Caco-2 (cell line): ENCODE results near the gene CD320. TPM values are rescaled to one million over a fixed set of nuclear protein-coding genes. Genes with fewer than 3 reads are reported as not detected.
A peak's percentile ranks its signal among the peaks of the same experiment; 100 is the strongest.
"Not testable (repeated sequence)": the region's sequence is repeated elsewhere in the genome, so short reads cannot be mapped to it uniquely, and the experiment has no call there.

Experiments used
- BruUV-seq: library from RNA; stranded (reverse); fragments of 400-500 nt; replicated peaks from 2 replicates; lab custom pipeline; 2021; lab: Mats Ljungman, UMichigan
- CTCF ChIA-PET: fragments of 300-600 bp; sonication (Branson Sonifier 250); formaldehyde crosslinking; loops from one replicate; lab custom pipeline; 2022; ENCODE audit warnings: antibody characterized with exemption; lab: Charles Lee
- POLR2A ChIA-PET: fragments of 300-600 bp; sonication (Branson Sonifier 250); formaldehyde crosslinking; loops from one replicate; lab custom pipeline; 2022; ENCODE audit warnings: antibody characterized with exemption; lab: Charles Lee
- DNase-seq, 2 experiments: peaks; one replicate each; pipeline versions ENCODE4 v3.0.0 to v3.0.0-alpha.2; 2020 to 2022
- H3K27me3 ChIP-seq: replicated peaks from 2 replicates; pipeline ENCODE4 v1.6.0; 2011; ENCODE audit warnings: low read length; ENCODE audit not compliant: control insufficient read depth, insufficient read depth
- H3K36me3 ChIP-seq: 2 replicates; pipeline ENCODE4 v1.5.1; 2011; ENCODE audit warnings: low read length; ENCODE audit not compliant: control insufficient read depth, insufficient read depth
- H3K4me1 ChIP-seq: fragments of 250-450 bp; sonication (Bioruptor Pico); 2 replicates; pipeline ENCODE4 v1.5.1; 2020; ENCODE audit warnings: mild to moderate bottlenecking
- H3K4me3 ChIP-seq: 2 replicates; pipeline ENCODE4 v1.5.1; 2011; ENCODE audit warnings: low read depth, mild to moderate bottlenecking, control low read depth, low read length
- H3K9me3 ChIP-seq: fragments of 250-450 bp; sonication (Bioruptor Pico); 2 replicates; pipeline ENCODE4 v1.5.1; 2020; ENCODE audit warnings: mild to moderate bottlenecking, moderate library complexity
- H3K27ac Mint-ChIP-seq: one replicate; pipeline ENCODE4 v1.8.0; 2022; ENCODE audit warnings: mixed read lengths; ENCODE audit not compliant: unreplicated experiment
- H3K27me3 Mint-ChIP-seq: one replicate; pipeline ENCODE4 v1.8.0; 2022; ENCODE audit warnings: mixed read lengths; ENCODE audit not compliant: insufficient read depth, unreplicated experiment
- H3K36me3 Mint-ChIP-seq: one replicate; pipeline ENCODE4 v1.8.0; 2022; ENCODE audit warnings: mild to moderate bottlenecking, mixed read lengths; ENCODE audit not compliant: insufficient read depth, unreplicated experiment
- H3K4me1 Mint-ChIP-seq: one replicate; pipeline ENCODE4 v1.8.0; 2022; ENCODE audit warnings: low read depth, mixed read lengths; ENCODE audit not compliant: unreplicated experiment
- H3K4me3 Mint-ChIP-seq: one replicate; pipeline ENCODE4 v1.8.0; 2022; ENCODE audit warnings: mild to moderate bottlenecking, moderate library complexity, mixed read lengths; ENCODE audit not compliant: unreplicated experiment
- H3K9me3 Mint-ChIP-seq: one replicate; pipeline ENCODE4 v1.8.0; 2022; ENCODE audit warnings: mixed read lengths; ENCODE audit not compliant: unreplicated experiment
- intact Hi-C: fragments of 100-400 bp; cut with micrococcal nuclease; formaldehyde crosslinking; loops from one replicate; pipeline ENCODE4 v1.10.0; 2022; ENCODE audit not compliant: unreplicated experiment
- total RNA-seq: library from RNA; stranded (reverse); gene quantifications from 2 replicates; pipeline ENCODE4 v1.2.3, GENCODE V29; 2022
- TF ChIP-seq, protein P1 (sequence below), 2 experiments: fragments of 200-600 bp in 1 of 2; IDR thresholded peaks; 1 replicate in 1 of 2; 2 replicates in 1 of 2; pipeline versions ENCODE4 v1.5.1 to v1.8.0; 2011 to 2022; ENCODE audit warnings: antibody characterized with exemption in 1 of 2, control low read depth in 1 of 2, inconsistent platforms in 1 of 2, low read depth in 1 of 2, low read length in 1 of 2, mild to moderate bottlenecking in 1 of 2, moderate library complexity in 1 of 2; ENCODE audit not compliant: insufficient read depth in 1 of 2, severe bottlenecking in 1 of 2, unreplicated experiment in 1 of 2

CD320 gene
- total RNA-seq, 1 experiment from 2014 or later, result 81.0 TPM

DNA sequence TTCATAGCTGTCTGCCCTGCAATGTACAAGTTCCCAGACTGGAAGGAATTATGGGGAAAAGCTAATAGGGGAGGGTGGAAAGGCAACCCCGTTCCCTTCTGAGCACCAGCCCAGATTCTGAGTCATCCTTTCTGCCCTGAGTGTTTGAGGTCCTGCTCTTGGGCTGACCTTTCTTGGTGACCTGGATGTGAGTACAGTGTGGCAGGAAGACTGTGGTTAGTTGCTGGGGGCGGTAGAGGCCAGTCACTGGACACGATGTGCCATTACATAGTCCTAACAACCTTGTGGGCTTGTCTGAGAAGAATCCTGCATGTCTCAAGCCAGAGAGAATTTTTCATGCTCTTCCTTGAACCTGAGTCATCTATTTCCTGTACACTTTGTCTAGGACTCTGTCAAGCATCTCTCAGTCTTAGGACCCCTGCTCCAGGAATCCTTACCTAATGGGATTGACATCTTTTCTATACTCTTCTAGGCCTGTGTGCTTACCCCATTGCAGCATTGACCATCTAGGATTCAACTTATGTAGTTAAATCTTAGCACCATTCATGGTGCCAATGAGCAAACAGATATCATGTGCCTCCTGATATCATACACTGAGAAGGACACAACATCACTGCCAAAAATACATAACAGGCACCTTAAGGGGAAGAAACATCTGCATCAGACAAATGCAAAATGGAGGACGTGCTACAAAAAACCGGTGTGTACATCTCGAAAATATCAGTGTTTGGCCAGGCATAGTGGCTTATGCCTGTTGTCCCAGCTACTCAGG is 47.7 kb upstream of the CD320 start:
- DNase-seq, result no peak
- no peak overlapping the region for H3K4me3 ChIP-seq
- intact Hi-C loops, result loop anchor here (2.0 kb wide), 1 partner anchor 41 kb away; no protein-coding TSS in a partner anchor
- BruUV-seq, result no TSS peak
- TF ChIP-seq, protein P1, sequence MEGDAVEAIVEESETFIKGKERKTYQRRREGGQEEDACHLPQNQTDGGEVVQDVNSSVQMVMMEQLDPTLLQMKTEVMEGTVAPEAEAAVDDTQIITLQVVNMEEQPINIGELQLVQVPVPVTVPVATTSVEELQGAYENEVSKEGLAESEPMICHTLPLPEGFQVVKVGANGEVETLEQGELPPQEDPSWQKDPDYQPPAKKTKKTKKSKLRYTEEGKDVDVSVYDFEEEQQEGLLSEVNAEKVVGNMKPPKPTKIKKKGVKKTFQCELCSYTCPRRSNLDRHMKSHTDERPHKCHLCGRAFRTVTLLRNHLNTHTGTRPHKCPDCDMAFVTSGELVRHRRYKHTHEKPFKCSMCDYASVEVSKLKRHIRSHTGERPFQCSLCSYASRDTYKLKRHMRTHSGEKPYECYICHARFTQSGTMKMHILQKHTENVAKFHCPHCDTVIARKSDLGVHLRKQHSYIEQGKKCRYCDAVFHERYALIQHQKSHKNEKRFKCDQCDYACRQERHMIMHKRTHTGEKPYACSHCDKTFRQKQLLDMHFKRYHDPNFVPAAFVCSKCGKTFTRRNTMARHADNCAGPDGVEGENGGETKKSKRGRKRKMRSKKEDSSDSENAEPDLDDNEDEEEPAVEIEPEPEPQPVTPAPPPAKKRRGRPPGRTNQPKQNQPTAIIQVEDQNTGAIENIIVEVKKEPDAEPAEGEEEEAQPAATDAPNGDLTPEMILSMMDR (IDR thresholded peaks at IDR 0.05; ENCODE audit: insufficient read depth in 1 of 2, low read depth in 1 of 2, low read length in 1 of 2, severe bottlenecking in 1 of 2, unreplicated experiment in 1 of 2), result no peak
- no peak overlapping the region for H3K27ac Mint-ChIP-seq
- no peaks in the 10 kb centered on the region for H3K9me3 ChIP-seq
- no peaks in the 10 kb centered on the region for H3K27me3 Mint-ChIP-seq
- H3K27me3 ChIP-seq, result no peaks in the 10 kb centered on the region
- no peaks in the 10 kb centered on the region for H3K9me3 Mint-ChIP-seq
- no peaks in the 10 kb centered on the region for H3K4me1 Mint-ChIP-seq
- peaks cover 13% of the 10 kb centered on the region; the same call in 1 of the 2 replicates for H3K4me1 ChIP-seq
- H3K36me3 Mint-ChIP-seq, result no peaks in the 10 kb centered on the region
- POLR2A ChIA-PET, result no interaction called here
- CTCF ChIA-PET, result interaction anchor here (0.8 kb wide), 1 partner anchor 223 kb away, joined by 4 read pairs; no protein-coding TSS in a partner anchor
- no peaks in the 10 kb centered on the region for H3K36me3 ChIP-seq
- H3K4me3 Mint-ChIP-seq, result no peak overlapping the region

GRCh38 chr19:8352845-8353244 is 44.7 kb upstream of the CD320 start:
- H3K4me1 ChIP-seq, result peaks cover 13% of the 10 kb centered on the region; the same call in 1 of the 2 replicates
- H3K36me3 ChIP-seq, H3K9me3 ChIP-seq, H3K27me3 ChIP-seq, DNase-seq, BruUV-seq, H3K36me3 Mint-ChIP-seq, intact Hi-C loops, H3K4me1 Mint-ChIP-seq, H3K4me3 Mint-ChIP-seq, H3K9me3 Mint-ChIP-seq, H3K27ac Mint-ChIP-seq, H3K4me3 ChIP-seq, H3K27me3 Mint-ChIP-seq: not testable (repeated sequence)
- CTCF ChIA-PET, result interaction anchor here (0.6 to 2.6 kb wide), 4 partner anchors 10 to 57 kb away, joined by 4 to 21 read pairs (median 5); partner anchors contain the start of genes KANK3, NDUFA7, RAB11B and RPS28
- POLR2A ChIA-PET, result interaction anchor here (0.9 kb wide), 1 partner anchor 9 kb away, joined by 8 read pairs; no protein-coding TSS in a partner anchor

DNA sequence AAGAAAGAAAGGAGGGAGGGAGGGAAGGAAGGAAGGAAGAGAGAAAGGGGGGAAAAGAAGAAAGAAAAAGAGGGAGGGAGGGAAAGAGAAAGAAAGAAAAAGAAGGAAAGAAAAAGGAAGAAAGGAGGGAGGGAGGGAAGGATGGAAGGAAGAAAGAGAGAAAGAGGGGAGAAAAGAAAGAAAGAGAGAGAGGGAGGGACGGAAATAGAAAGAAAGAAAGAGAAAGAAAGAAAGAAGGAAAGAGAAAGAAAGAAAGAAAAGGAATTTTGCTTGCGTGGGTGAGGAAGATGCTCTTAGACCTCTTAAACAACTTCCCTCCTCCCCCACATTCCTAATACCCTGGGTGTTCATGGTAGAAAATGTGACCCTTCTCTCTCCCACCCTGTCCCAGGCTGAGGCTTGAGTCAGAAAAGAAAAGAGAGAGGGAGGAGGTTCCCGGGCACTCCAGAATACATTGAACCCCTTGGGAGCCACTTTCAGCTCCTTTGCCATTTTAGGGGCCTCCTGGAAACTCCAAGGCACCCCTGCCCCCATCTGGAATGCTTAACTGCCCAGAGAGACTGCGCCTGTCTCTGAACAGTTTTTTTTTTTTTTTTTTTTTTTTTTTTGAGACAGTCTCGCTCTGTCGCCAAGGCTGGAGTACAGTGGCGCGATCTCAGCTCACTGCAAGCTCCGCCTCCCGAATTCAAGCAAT is 44.1 kb upstream of the CD320 start:
- no peak for DNase-seq
- intact Hi-C loops, result no loop called here
- H3K27ac Mint-ChIP-seq, result no peak overlapping the region
- Histone ChIP-seq H3K9me3 (no peaks in the 10 kb centered on the region), H3K4me3 (no peak overlapping the region), H3K36me3 (no peaks in the 10 kb centered on the region), H3K4me1 (peaks cover 13% of the 10 kb centered on the region; the same call in 1 of the 2 replicates), H3K27me3 (no peaks in the 10 kb centered on the region)
- H3K9me3 Mint-ChIP-seq, result no peaks in the 10 kb centered on the region
- ChIA-PET POLR2A (interaction anchor here (0.9 kb wide), 1 partner anchor 9 kb away, joined by 8 read pairs; no protein-coding TSS in a partner anchor), CTCF (interaction anchor here (0.6 to 2.6 kb wide), 3 partner anchors 9 to 57 kb away, joined by 4 to 21 read pairs (median 6); partner anchors contain the start of genes KANK3 and RAB11B)
- H3K27me3 Mint-ChIP-seq, result no peaks in the 10 kb centered on the region
- no TSS peak for BruUV-seq
- no peaks in the 10 kb centered on the region for H3K36me3 Mint-ChIP-seq
- peak overlapping the region; percentile 12 for H3K4me3 Mint-ChIP-seq
- no peaks in the 10 kb centered on the region for H3K4me1 Mint-ChIP-seq
- TF ChIP-seq, protein P1 (IDR thresholded peaks at IDR 0.05; ENCODE audit: insufficient read depth in 1 of 2, low read depth in 1 of 2, low read length in 1 of 2, severe bottlenecking in 1 of 2, unreplicated experiment in 1 of 2), result no peak

DNA sequence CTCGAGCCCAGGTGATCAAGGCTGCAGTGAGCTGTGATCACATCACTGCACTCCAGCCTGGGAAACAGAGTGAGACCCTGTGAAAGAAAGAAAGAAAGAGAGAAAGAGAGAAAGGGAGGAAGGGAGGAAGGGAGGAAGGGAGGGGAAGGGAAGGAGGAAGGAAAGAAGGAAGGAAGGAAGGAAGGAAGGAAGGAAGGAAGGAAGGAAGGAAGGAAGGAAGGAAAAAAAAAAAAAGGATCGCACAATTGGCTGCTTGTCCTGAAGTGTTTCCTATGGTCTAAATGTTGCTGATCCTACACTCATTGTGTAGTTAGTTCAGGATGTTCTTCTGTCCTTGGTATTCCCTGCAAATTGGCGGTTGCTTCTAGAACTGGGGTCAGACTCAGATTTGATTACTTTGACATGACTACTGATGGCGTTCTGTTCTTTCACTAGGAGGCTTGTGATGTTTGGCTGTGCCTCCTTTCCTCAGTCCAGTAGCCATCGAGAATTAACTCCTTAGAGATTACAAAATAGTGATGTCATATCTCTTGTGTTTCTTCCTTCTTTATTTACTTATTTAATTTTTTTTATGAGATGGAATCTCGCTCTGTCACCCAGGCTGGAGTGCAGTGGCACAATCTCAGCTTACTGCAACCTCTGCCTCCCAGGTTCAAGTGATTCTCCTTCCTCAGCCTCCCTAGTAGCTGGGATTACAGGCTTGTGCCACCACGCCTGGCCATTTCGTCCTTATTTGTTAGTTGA is 41.6 kb upstream of the CD320 start:
- H3K4me1 Mint-ChIP-seq, H3K27me3 ChIP-seq, BruUV-seq, POLR2A ChIA-PET, H3K4me3 ChIP-seq, H3K36me3 Mint-ChIP-seq, intact Hi-C loops, DNase-seq, H3K27me3 Mint-ChIP-seq, H3K9me3 ChIP-seq, H3K27ac Mint-ChIP-seq, H3K4me3 Mint-ChIP-seq, H3K9me3 Mint-ChIP-seq, H3K36me3 ChIP-seq, H3K4me1 ChIP-seq: not testable (repeated sequence)
- CTCF ChIA-PET, result interaction anchor here (0.6 kb wide), 1 partner anchor 64 kb away, joined by 5 read pairs; the partner anchor contains the start of gene MARCHF2
